GM20431 (cell line): Measurements from ENCODE around the gene SEPTIN5.

Source experiments
- in situ Hi-C: fragments of 300-500 bp; cut with MseI, MboI; formaldehyde crosslinking; loops from one replicate; pipeline ENCODE4 v1.15.0; 2020; ENCODE audit warnings: low sequenced_read_pairs; ENCODE audit not compliant: unreplicated experiment

SEPTIN5 gene

DNA sequence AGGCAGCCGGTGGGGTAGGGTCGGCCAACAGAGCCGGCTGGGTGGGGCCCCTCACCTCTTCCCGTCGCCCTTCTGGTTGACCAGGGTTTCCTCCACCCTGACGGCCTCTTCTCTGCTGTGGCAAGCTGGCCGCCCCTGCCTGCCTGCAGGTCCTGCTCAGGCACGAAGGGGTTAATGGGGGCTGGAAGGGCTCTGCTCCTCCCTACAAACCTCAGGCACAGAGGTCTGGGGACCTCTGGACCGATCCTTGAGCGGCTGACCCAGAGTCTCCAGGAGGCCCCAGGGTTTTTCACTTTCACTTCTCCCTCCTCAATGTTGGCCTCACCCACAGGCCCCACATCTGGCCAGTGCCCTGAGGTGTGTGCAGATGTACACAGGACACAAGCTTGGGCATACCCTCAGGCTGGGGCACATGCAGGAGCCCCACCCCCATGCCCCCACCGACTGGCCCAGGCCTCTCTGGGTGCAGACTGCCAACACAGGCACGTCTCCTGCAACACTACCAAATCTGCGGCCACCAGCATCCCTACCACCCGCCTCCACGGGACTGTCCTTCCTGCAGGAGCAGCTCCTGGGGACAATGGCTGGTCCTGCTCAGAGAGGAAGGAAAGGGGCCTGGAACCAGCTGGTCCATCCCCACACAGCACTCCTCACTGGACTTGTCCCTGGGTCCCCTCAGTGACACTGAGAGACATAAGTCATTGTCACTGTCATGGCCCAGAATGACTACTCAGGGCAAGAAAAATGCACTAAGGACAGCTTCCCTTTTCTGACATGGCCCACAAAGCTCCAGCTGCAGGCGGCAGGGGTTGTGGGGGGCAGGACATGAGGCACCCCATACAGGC, 43.1 kb downstream of the SEPTIN5 start:
- in situ Hi-C loops, result no loop called here

DNA sequence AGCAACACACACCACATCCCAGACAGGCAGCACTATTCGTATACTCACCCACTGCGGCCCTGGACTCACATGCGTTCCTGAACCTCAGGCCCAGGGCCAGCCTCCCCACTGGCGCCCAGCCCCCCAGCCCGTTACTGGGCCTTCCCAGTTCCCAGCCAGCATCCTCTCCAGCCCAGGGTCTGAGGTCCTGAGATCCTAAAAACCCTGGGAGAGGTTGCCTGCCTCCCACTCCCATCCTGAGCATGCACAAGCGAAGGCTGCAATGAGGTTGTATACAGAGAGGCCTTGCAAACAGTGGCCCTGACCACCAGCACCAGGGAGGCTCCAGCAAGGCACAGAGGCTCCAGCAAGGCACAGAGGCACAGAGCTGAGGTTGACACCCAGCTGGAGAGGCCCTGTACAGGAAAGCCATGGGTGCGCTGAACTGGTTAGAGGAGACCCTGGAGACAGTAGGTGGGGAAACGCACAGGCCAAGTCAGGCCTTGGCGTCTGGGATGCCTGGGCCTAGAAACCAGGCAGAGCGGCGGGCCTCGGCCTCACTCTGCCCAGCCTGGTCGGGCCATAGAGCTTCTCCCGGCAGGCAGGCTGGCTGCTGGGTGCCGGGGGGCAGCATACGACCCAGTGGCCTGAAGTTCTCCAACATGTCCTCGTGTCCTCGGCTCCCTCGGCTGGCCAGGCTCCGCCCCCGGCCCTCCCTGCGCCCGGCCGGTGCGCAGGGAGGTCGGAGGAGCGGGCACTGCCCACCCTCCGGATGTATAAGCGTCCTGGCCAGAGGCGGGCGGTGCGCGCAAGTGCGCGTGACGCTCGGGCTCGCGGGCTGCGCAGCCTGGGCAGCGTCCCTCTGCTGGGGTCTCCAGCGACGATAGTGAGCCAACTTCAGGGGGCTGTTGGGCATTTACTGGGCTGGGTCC, 43.9 kb downstream of the SEPTIN5 start:
- in situ Hi-C loops, result no loop called here

DNA sequence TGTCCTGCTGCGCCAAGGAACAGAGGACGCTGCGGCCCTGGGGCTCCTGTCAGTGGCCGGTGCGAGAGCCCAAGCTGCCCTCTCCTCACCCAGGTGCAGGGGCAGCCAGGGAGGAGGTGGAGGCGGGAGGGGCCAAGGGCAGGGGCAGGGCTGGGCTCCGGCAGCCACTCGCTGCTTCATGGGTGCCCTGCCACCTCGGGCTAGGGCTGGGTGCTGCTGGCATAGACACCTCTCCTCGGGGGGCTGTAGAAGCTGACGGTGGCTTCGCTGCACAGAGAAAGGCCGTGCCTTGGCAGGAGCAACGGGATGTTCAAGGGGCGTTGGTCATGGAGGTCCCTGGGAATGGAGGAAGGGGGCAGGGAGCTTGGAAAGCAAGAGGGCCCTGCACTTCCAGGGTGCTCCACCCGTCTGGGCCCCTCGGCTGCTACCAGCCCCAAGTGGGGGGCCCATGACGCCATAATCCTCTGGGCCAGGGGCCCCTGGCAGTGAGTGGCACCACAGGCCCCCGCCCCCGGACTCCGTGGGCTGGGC, 44.7 kb downstream of the SEPTIN5 start:
- in situ Hi-C loops, result no loop called here

DNA sequence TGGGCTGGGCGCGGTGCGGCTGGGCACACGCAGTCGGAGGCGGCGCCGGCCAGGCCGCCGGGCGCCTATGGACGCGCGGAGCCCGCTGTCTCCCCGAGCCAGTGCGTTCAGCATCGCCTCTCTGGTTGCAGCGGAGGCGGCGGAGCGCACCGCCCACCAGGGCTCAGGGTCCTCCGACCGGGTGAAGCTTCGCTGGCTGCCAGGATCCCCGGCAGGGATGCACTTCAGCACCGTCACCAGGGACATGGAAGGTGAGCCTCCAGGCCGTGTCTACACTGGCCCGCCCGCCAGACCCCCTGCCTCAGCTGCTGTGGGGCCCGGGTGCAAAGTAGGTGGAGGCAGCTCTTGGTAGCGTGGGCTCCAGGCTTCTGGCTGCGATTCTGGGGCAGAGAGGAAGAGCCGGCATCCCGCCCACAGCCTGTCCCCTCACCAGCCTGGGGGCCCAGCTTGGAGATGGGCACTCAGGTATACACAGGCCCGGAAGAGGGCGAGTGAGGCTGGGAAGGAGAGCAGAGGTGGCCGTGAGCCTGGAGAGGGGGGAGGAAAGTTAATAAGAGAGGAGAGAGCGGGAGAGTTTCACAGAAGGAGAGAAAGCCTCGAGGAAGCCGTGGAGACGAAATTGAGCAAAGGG, 45.2 kb downstream of the SEPTIN5 start:
- in situ Hi-C loops, result no loop called here

DNA sequence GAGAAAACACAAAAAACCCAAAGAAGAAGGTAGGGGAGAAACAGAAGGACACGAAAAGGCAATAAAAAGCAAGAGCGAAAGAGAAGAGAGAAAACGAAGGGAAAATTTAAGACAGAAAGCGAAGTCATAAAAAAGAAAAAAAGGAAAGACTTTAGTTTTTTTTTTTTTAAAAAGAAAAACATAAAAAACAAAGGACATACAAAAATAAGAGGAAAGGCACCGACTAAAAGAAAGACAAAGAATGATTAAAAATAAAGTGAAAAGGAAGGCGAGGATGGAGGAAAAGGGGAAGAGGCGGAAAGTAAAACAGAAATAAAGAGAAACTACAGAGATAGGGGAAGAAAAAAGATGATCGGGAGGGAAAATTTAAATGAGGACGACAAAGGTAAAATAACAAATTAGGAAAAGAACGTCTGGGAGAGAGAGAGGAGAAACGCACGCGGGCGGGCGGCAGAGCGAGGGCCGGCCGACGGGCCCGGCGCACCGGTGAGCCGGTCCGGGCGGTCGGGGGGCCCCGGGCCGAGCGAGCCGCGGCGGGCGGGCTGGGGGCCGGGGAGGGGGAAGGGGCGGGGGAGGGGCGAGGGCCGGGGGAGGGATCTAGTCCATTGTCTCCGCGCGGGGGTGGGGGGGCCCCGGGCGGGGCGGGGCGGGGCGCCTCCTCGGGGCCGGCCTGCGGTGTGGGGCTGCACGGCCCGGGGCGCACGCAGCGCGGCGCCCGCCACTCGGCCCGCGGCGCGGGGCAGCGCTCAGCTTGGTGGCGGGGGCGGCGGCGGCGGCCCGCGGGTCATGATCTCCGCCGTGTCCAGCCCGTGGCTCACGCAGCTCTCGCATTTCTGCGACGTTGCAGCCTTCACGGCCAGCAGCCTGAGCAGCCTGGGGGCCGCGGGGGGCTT, 46.0 kb downstream of the SEPTIN5 start, which contains the start of gene TBX1:
TSS of gene TBX1 (plus strand) at position 721 of the 893 bp plus-strand sequence. CDS start at position 787, 66 bp downstream.
- in situ Hi-C loops, result no loop called here

DNA sequence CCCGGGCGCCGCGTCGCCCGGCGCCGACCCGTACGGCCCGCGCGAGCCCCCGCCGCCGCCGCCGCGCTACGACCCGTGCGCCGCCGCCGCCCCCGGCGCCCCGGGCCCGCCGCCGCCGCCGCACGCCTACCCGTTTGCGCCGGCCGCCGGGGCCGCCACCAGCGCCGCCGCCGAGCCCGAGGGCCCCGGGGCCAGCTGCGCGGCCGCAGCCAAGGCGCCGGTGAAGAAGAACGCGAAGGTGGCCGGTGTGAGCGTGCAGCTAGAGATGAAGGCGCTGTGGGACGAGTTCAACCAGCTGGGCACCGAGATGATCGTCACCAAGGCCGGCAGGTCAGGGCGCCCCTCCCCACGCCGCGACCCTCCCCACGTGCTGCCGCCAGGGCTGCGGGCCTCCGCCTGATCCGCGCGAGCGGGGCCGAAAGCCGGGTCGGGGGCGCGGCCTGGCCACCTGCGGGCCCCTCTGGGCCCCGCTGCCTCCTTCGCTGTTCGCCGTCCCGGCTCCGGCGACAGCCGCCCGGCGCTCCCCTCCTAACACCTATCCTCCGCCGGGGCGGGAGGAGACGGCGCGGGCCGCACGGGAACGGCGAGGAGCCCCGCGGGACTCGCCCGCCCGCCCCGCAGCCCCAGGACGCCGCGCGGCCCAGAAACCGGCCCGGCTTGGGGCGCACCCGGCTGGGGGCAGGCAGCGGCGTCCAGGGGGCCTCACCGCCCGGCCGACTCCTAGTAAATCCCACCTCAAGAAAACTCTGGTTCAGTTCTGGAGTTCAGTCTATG, 46.8 kb downstream of the SEPTIN5 start:
- in situ Hi-C loops, result no loop called here

DNA sequence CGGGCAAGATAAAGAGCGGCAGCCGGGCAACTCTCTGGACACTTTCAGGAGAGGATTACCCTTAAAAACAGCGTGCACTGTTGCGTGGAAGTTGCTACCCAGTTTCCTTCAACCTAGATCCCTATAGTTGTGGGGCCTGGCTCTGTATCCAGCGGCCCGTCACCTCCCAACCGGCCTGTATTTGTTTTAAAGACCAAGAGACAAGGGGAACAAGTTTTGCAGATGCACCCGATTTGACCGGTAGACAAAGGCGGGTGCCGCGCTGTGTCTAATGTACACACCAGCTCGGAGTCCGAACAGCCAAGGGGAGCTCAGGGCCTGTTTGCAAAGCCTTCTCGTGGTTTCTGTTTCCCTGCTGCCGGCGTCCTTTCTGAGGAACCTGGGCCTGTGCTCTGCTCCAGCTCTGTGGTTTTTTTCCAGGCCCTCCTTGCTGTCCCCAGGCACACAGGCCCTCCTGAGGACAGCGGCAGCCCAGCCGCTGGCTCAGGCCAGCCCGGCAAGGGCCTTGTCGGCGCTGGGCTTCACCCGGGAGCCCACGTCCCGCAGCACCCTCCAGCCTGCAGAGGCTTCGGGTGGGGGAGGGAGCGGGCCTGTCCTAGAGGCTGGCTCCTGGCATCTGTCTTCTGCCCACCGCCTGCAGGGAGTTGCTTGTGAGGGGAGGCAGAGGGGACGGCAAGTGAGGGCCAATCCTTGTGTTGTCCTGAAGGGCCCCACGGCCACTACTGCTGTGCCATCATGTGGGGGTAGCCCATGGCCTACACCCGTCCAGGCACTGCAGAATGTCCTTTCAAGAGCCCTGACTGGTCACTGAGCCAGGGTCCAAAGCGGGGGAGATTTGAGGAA, 47.6 kb downstream of the SEPTIN5 start:
- in situ Hi-C loops, result no loop called here

DNA sequence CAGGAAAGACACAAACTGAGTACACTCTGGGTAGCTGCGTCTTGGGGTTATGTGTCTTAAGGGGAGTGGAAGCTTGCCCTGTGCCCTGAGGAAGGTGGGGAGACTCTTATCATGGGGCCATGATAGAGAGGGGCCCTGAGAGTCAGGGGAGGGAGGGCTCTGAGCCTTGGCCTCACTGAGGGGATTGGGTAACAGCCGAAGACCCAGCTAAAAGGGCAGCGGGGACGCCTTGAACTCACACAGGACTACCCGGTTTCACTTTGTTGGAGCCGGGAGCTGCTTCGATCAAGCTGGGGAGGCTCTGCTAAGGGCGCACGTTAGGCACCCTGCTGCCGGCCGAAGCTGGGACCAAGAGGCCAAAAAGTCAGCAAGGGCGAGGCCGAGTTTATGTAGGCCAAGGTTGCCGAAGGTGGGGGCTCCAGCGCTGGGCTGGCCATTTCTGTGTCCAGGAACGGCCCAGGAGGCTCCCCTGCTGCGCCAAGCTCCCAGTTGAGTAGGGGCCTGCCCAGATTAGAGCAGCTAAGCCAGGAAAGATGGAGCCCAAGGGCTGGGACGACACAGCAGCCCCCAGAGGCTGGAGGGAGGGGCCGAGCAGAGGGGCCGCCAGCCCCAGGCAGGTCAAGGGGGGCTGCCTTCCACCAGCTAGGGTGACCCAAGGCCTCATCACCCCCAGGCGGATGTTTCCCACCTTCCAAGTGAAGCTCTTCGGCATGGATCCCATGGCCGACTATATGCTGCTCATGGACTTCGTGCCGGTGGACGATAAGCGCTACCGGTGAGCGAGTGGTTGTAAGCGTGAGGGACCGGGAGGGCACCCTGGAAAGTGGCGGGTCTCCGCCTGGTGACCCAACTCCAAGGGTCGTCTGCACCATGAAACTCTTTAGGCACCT, 48.5 kb downstream of the SEPTIN5 start:
- in situ Hi-C loops, result no loop called here

DNA sequence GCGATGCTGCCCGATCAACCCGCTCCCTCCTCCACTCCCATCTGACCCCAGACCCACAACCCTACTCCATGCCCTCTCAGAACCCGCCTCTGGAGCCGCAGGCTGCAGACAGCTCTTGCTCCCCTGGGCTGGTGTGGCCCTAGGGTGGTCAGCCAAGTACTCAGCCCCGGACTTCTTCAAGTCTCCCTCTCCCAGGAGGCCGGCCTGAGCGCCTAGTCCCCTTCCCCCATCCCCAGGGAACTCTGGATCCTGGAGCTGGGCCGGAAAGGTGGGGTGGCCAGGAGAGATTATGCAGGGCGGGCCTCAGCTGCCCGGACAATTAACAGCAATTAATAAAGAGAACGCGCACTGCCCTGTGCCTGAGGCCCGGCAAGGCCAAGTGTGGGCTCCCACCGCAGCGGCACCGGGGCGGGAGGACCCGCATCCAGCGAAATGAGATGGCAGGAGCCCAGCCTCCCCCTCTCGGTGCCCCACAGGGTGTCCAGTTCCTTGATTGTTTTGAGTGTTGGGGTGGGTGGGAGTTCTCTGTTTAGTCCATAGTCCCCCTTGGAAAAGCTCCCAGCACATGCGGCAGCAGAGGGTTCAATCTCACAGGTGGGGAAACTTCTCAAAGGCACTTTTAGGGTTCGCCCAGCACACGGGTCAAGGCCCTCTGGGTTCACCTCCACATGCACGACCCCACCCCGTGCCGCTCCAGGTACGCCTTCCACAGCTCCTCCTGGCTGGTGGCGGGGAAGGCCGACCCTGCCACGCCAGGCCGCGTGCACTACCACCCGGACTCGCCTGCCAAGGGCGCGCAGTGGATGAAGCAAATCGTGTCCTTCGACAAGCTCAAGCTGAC, 49.4 kb downstream of the SEPTIN5 start:
- in situ Hi-C loops, result no loop called here

DNA sequence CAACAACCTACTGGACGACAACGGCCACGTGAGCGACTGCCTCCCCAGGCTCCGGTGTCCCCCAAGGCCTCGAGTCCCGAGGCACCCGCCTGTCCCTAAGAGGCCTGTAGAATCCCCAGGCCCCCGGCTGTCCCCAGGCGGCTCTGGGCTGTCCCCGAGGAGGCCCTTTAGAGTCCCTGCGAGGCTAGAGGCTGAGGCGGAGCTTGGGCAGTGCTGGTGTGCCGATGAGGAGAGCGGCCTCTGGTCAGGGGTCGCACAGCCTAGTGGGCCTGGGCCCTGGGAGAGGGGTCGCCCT, 49.9 kb downstream of the SEPTIN5 start:
- in situ Hi-C loops, result no loop called here

DNA sequence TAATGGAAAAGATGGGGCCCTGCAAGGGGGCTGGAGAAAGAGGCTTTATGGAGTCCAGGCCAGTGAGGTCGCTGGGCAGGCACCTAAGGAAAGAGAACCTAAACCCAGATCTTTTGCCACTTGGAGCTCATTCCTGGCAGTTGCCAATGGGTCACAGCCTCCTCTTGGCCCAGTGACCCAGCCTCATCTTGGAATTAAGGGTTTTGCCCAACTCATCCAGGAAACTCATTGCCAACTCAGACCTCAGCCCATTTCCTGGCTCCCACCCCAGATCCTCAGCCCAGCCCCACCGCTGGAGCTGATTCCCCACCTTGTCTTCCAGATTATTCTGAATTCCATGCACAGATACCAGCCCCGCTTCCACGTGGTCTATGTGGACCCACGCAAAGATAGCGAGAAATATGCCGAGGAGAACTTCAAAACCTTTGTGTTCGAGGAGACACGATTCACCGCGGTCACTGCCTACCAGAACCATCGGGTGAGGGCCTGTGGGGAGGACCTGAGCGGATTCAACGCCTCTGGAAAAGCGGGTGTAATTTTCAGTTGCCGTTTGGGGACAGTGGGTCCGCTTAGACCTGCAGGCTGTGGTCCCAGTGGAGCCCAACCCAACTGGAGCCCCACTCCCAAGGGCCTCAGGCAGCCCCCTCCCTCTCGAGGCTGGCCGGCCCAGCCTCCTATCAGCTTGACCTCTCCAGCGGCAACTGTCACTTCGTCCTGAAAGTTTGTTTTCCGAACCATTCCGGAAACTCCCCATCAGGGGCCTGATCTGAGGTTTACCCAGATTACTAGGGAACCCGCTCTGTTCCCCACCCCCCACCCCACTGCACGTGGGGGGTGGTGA, 50.6 kb downstream of the SEPTIN5 start:
- in situ Hi-C loops, result no loop called here

DNA sequence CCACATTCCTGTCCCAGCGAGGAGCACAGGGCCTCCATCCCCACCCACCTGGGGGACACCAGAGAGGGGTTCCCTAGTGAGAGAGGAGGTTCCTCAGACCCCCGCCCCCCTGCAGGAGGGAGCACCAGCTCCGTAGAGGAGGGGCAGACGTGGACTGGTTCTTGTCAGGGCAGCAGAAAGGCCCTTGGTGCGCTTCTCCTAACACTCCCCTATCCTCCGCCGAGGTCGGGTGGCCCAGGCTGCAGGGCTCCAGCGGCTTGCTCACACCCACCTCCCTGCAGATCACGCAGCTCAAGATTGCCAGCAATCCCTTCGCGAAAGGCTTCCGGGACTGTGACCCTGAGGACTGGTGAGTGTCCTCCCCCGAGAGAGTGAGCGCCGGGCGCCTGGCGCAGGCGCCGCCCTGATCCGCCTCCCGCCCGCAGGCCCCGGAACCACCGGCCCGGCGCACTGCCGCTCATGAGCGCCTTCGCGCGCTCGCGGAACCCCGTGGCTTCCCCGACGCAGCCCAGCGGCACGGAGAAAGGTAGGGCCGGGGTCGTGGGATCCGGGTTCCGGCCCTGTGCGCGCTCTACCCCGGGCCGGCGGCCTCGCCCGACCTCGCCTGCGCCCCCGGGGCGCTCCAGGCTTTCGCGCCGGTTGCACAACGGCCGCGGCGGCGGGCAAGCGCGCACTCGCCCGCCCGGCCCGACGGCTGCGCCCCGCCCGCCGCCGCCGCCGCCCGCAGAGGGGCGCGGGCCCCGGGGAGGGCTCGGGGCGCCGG, 51.4 kb downstream of the SEPTIN5 start:
- in situ Hi-C loops, result no loop called here

DNA sequence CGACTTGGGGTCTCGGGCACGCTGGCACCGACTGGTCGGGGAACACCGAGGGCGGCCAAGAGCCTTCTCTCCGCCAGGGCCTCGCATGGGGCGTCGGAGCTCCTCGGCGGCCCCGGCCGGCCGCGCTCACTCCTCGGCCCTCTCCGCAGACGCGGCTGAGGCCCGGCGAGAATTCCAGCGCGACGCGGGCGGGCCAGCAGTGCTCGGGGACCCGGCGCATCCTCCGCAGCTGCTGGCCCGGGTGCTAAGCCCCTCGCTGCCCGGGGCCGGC, 51.9 kb downstream of the SEPTIN5 start:
- in situ Hi-C loops, result no loop called here

DNA sequence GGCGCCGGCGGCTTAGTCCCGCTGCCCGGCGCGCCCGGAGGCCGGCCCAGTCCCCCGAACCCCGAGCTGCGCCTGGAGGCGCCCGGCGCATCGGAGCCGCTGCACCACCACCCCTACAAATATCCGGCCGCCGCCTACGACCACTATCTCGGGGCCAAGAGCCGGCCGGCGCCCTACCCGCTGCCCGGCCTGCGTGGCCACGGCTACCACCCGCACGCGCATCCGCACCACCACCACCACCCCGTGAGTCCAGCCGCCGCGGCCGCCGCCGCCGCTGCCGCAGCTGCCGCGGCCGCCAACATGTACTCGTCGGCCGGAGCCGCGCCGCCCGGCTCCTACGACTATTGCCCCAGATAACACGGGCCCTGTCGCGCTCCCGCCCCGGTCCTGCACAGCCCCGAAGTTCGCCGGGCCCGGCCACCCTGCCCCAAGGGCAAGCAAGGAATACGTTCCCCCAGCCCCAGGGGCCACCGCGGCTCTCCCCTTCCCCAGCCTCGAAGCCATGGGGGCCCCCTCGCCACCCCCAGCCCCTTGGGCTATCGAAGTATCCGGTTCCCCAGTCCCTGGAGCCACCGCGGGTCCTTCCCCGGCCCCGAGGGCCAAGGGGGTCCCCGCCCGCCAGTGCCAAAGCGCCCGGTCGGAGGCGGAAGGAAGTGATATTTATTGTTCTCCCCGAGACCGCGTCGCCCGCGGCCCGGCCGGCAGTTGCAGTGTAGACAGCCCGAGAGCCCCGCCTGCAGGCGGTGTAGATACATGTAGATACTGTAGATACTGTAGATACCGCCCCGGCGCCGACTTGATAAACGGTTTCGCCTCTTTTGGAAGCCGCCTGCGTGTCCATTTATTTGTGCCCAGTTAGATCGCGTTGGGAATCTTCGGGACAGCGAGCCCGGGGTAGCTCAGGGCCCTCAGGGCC, 52.5 kb downstream of the SEPTIN5 start:
- in situ Hi-C loops, result no loop called here
